H1 (cell line): Measurements from ENCODE around the gene ZBTB1. TPM values are rescaled to one million over a fixed set of nuclear protein-coding genes. Genes with fewer than 3 reads are reported as not detected.

ENCODE experiments used
- CTCF ChIA-PET: fragments of 300-600 bp; sonication (Branson Sonifier 250); formaldehyde crosslinking; loops from one replicate; lab custom pipeline; 2021; ENCODE audit not compliant: partially characterized antibody; lab: Charles Lee
- POLR2A ChIA-PET: fragments of 300-600 bp; sonication (Branson Sonifier 250); formaldehyde crosslinking; loops from one replicate; lab custom pipeline; 2021; ENCODE audit warnings: inconsistent platforms; ENCODE audit not compliant: partially characterized antibody; lab: Charles Lee
- DNase-seq, 2 experiments: peaks; one replicate each; pipeline versions ENCODE4 v3.0.0 to v3.0.0-alpha.2; 2010 to 2022; ENCODE audit warnings: low spot score in 2 of 2, low read depth in 1 of 2, mixed read lengths in 1 of 2
- FAIRE-seq: peaks from 2 replicates; lab custom pipeline; 2011; peaks lifted over from hg19 to GRCh38; lab: Jason Lieb, UNC
- H2AFZ ChIP-seq: 2 replicates; pipeline ENCODE4 v1.8.1; 2012; ENCODE audit warnings: low read length, inconsistent platforms
- H2AK5ac ChIP-seq: 2 replicates; pipeline ENCODE4 v1.6.1; 2013; ENCODE audit warnings: low read depth, low read length
- H2BK120ac ChIP-seq: replicated peaks from 2 replicates; pipeline ENCODE3; 2013; ENCODE audit warnings: low read depth, low read length, inconsistent platforms
- H2BK12ac ChIP-seq: 2 replicates; pipeline ENCODE4 v1.6.1; 2013; ENCODE audit warnings: low read depth, low read length
- H2BK15ac ChIP-seq: 2 replicates; pipeline ENCODE4 v1.6.1; 2013; ENCODE audit warnings: low read length
- H2BK20ac ChIP-seq: 2 replicates; pipeline ENCODE4 v1.6.1; 2013; ENCODE audit warnings: low read length
- H2BK5ac ChIP-seq: 2 replicates; pipeline ENCODE4 v1.6.1; 2013; ENCODE audit warnings: low read depth, low read length
- H3K14ac ChIP-seq: 2 replicates; pipeline ENCODE4 v1.6.1; 2013; ENCODE audit warnings: inconsistent platforms; ENCODE audit not compliant: insufficient read length
- H3K18ac ChIP-seq: 2 replicates; pipeline ENCODE4 v1.6.1; 2013; ENCODE audit warnings: low read length; ENCODE audit errors: extremely low read depth
- H3K23ac ChIP-seq: 2 replicates; pipeline ENCODE4 v1.6.1; 2013; ENCODE audit warnings: inconsistent platforms; ENCODE audit not compliant: insufficient read length
- H3K23me2 ChIP-seq: 2 replicates; pipeline ENCODE4 v1.6.1; 2013; ENCODE audit warnings: low read depth, low read length
- H3K27ac ChIP-seq: 2 replicates; pipeline ENCODE4 v1.6.1; 2011; ENCODE audit warnings: low read depth, low read length, inconsistent platforms
- H3K27me3 ChIP-seq, 4 experiments: replicated peaks in 1 of 4; 1 replicate in 1 of 4; 2 replicates in 3 of 4; pipeline versions ENCODE4 v1.6.1 to v1.8.1; 2011 to 2013; ENCODE audit warnings: low read length in 3 of 4, mild to moderate bottlenecking in 3 of 4, inconsistent platforms in 2 of 4, mixed read lengths in 2 of 4, moderate library complexity in 1 of 4; ENCODE audit not compliant: control insufficient read depth in 3 of 4, insufficient read depth in 3 of 4; ENCODE audit errors: extremely low read depth in 1 of 4
- H3K36me3 ChIP-seq, 4 experiments: 2 replicates each; pipeline versions ENCODE4 v1.6.1 to v1.8.1; 2011 to 2013; ENCODE audit warnings: mild to moderate bottlenecking in 4 of 4, low read length in 3 of 4, moderate library complexity in 2 of 4, control low read depth in 1 of 4, inconsistent platforms in 1 of 4; ENCODE audit not compliant: insufficient read depth in 4 of 4, control insufficient read depth in 2 of 4
- H3K4ac ChIP-seq: replicated peaks from 2 replicates; pipeline ENCODE3; 2013; ENCODE audit warnings: low read length, low read depth, mixed read lengths, inconsistent platforms; ENCODE audit not compliant: insufficient read length
- H3K4me1 ChIP-seq, 4 experiments: replicated peaks in 1 of 4; 1 replicate in 1 of 4; 2 replicates in 3 of 4; pipeline versions ENCODE4 v1.6.1 to v1.8.1; 2011 to 2013; ENCODE audit warnings: low read length in 3 of 4, inconsistent platforms in 2 of 4, mixed read lengths in 1 of 4; ENCODE audit not compliant: insufficient read depth in 4 of 4, control insufficient read depth in 3 of 4
- H3K4me2 ChIP-seq, 2 experiments: 2 replicates each; pipeline versions ENCODE4 v1.6.1 to v1.8.1; 2011 to 2013; ENCODE audit warnings: low read depth in 2 of 2, low read length in 2 of 2, control low read depth in 1 of 2, inconsistent platforms in 1 of 2, mild to moderate bottlenecking in 1 of 2; ENCODE audit not compliant: insufficient read depth in 1 of 2
- H3K4me3 ChIP-seq, 4 experiments: fragments of 200-600, 300-600 bp in 1 of 4; sonication (generic), shearing (Covaris generic), sonication (Bioruptor Twin) in 1 of 4; 2 replicates each; pipeline versions ENCODE4 v1.5.1 to v1.8.1; 2011 to 2016; ENCODE audit warnings: low read length in 4 of 4, low read depth in 3 of 4, control low read depth in 2 of 4, inconsistent platforms in 2 of 4, mild to moderate bottlenecking in 2 of 4, mixed read lengths in 1 of 4, moderate library complexity in 1 of 4; ENCODE audit not compliant: insufficient read depth in 2 of 4; ENCODE audit errors: extremely low read depth in 1 of 4
- H3K56ac ChIP-seq: replicated peaks from 2 replicates; pipeline ENCODE3; 2013; ENCODE audit warnings: low read depth, mild to moderate bottlenecking, mixed read lengths, low read length, inconsistent platforms; ENCODE audit not compliant: insufficient read length
- H3K79me1 ChIP-seq: 2 replicates; pipeline ENCODE4 v1.6.1; 2013; ENCODE audit warnings: low read depth, low read length, control low read depth
- H3K79me2 ChIP-seq, 2 experiments: 2 replicates each; pipeline versions ENCODE4 v1.6.1 to v1.8.1; 2012 to 2013; ENCODE audit warnings: low read length in 2 of 2, mild to moderate bottlenecking in 2 of 2, inconsistent platforms in 1 of 2; ENCODE audit not compliant: insufficient read depth in 2 of 2, control insufficient read depth in 1 of 2
- H3K9ac ChIP-seq, 4 experiments: replicated peaks in 1 of 4; 1 replicate in 1 of 4; 2 replicates in 3 of 4; pipeline versions ENCODE4 v1.6.1 to v1.8.1; 2011 to 2013; ENCODE audit warnings: low read depth in 3 of 4, low read length in 3 of 4, control low read depth in 2 of 4, mild to moderate bottlenecking in 2 of 4, moderate library complexity in 2 of 4, inconsistent platforms in 1 of 4; ENCODE audit errors: extremely low read depth in 1 of 4
- H3K9me3 ChIP-seq, 2 experiments: 2 replicates each; pipeline versions ENCODE4 v1.6.1 to v1.8.1; 2012 to 2013; ENCODE audit warnings: mild to moderate bottlenecking in 2 of 2, moderate library complexity in 2 of 2, control low read depth in 1 of 2, inconsistent platforms in 1 of 2, low read depth in 1 of 2, low read length in 1 of 2, mixed read lengths in 1 of 2; ENCODE audit not compliant: insufficient read depth in 2 of 2
- H4K20me1 ChIP-seq, 2 experiments: replicated peaks in 1 of 2; 2 replicates each; pipeline versions ENCODE3 to v1.8.1; 2011 to 2013; ENCODE audit warnings: inconsistent platforms in 2 of 2, low read length in 2 of 2, mild to moderate bottlenecking in 1 of 2; ENCODE audit not compliant: insufficient read depth in 2 of 2, control insufficient read depth in 1 of 2
- H4K5ac ChIP-seq: 2 replicates; pipeline ENCODE4 v1.6.1; 2013; ENCODE audit warnings: low read length, low read depth, mixed read lengths, inconsistent platforms; ENCODE audit not compliant: insufficient read length
- H4K8ac ChIP-seq: 2 replicates; pipeline ENCODE4 v1.8.0; 2013; ENCODE audit warnings: mild to moderate bottlenecking, moderate library complexity, low read length, inconsistent platforms; ENCODE audit not compliant: insufficient read depth; ENCODE audit errors: extremely low read depth
- H4K91ac ChIP-seq: replicated peaks from 2 replicates; pipeline ENCODE3; 2013; ENCODE audit warnings: low read length, mixed read lengths, inconsistent platforms; ENCODE audit not compliant: insufficient read length
- CEBPB ChIP-seq: IDR thresholded peaks from 2 replicates; pipeline ENCODE4 v1.6.1; 2012; ENCODE audit warnings: low read depth, low read length
- CTCF ChIP-seq, 3 experiments: IDR thresholded peaks; 1 replicate in 2 of 3; 2 replicates in 1 of 3; pipeline versions ENCODE4 v1.5.1 to v1.6.1; 2011; ENCODE audit warnings: low read length in 3 of 3, mild to moderate bottlenecking in 3 of 3, inconsistent platforms in 2 of 3, low read depth in 1 of 3, moderate library complexity in 1 of 3; ENCODE audit not compliant: insufficient read depth in 1 of 3; ENCODE audit errors: control extremely low read depth in 1 of 3
- EZH2 ChIP-seq: fragments of 200-600 bp; sonication (generic); IDR thresholded peaks from 2 replicates; pipeline ENCODE4 v1.7.1; 2012; ENCODE audit warnings: low read depth, mild to moderate bottlenecking, moderate library complexity, low read length, inconsistent platforms; ENCODE audit not compliant: severe bottlenecking
- JUN ChIP-seq: IDR thresholded peaks from 2 replicates; pipeline ENCODE4 v1.6.1; 2011; ENCODE audit warnings: low read depth, mild to moderate bottlenecking, improper control_type of control experiment, low read length
- POLR2AphosphoS5 ChIP-seq: IDR thresholded peaks from 2 replicates; pipeline ENCODE4 v1.6.1; 2011; ENCODE audit warnings: low read depth, low read length
- RAD21 ChIP-seq, 2 experiments: IDR thresholded peaks in 1 of 2; conservative IDR thresholded peaks in 1 of 2; 2 replicates each; pipeline ENCODE4 v1.6.1; 2011; ENCODE audit warnings: low read depth in 2 of 2, low read length in 2 of 2, improper control_type of control experiment in 1 of 2, inconsistent platforms in 1 of 2, mild to moderate bottlenecking in 1 of 2, moderate library complexity in 1 of 2
- SIN3A ChIP-seq, 2 experiments: IDR thresholded peaks in 1 of 2; conservative IDR thresholded peaks in 1 of 2; 2 replicates each; pipeline ENCODE4 v1.6.1; 2011 to 2012; ENCODE audit warnings: low read length in 2 of 2, improper control_type of control experiment in 1 of 2, low read depth in 1 of 2, mild to moderate bottlenecking in 1 of 2
- TBP ChIP-seq: IDR thresholded peaks from 2 replicates; pipeline ENCODE4 v1.6.1; 2011; ENCODE audit warnings: low read depth, low read length, improper control_type of control experiment
- WGBS, 2 experiments: shearing (Covaris generic) in 1 of 2; methylation state at CpG; one replicate each; pipeline versions ENCODE4 v1.1.6 to v1.1.7; 2013 to 2015; ENCODE audit warnings: low lambda C conversion rate in 2 of 2, mixed read lengths in 2 of 2, inconsistent platforms in 1 of 2, low coverage in 1 of 2, missing lambda C conversion rate in 1 of 2; ENCODE audit not compliant: insufficient replicate concordance in 2 of 2, insufficient coverage in 1 of 2, insufficient read length in 1 of 2; ENCODE audit errors: extremely low coverage in 1 of 2, missing lambda C conversion rate in 1 of 2; 5-methylcytosine and 5-hydroxymethylcytosine counted together
- polyA plus RNA-seq, 7 experiments: library from polyadenylated mRNA; depleted of rRNA in 3 of 7; stranded (reverse) in 5 of 7; unstranded in 2 of 7; fragments of >200 nt in 5 of 7; fragments of 200-250 nt in 2 of 7; gene quantifications; 1 replicate in 5 of 7; 2 replicates in 1 of 7; 4 replicates in 1 of 7; pipeline versions ENCODE4 v1.2.1 to v1.2.3, GENCODE V29; 2011 to 2013; ENCODE audit warnings: missing spikeins in 2 of 7, mixed read lengths in 2 of 7
- total RNA-seq: library from RNA; stranded (reverse); fragmentation: NEBNext Ultra II Directional; extraction: Animal tissue kit (Norgen Biotek cat#: 25700); gene quantifications from 2 replicates; pipeline ENCODE4 v1.2.1, GENCODE V29; 2021

ZBTB1 gene
- total and polyA plus RNA-seq, 2 of the 8 experiments (the other 6 are each of a cell fraction or from before 2014, with no cell fraction given) = 13.6 to 27.5 TPM

GRCh38 chr14:64465831-64466554 lies 38.6 kb upstream of the ZBTB1 start:
- no peak overlapping the region for H3K23ac ChIP-seq
- no peaks in the 10 kb centered on the region for H3K9me3 ChIP-seq
- DNase-seq = no peak
- no peak overlapping the region for H4K8ac ChIP-seq
- no peak overlapping the region for H2BK120ac ChIP-seq
- ChIA-PET CTCF (interaction anchor here (0.6 to 2.0 kb wide), 14 partner anchors 9 to 170 kb away, joined by 3 to 6 read pairs (median 3); no protein-coding TSS in a partner anchor), POLR2A (interaction anchor here (0.6 to 6.1 kb wide), 8 partner anchors 8 to 128 kb away, joined by 3 to 52 read pairs (median 5); partner anchors contain the start of genes MTHFD1, ZBTB1 and ZBTB25)
- no peak overlapping the region for H3K4ac ChIP-seq
- H2BK12ac ChIP-seq = no peak overlapping the region
- H3K79me2 ChIP-seq = no peaks in the 10 kb centered on the region
- no peak overlapping the region for H4K91ac ChIP-seq
- no peak overlapping the region for H2BK15ac ChIP-seq
- peaks cover 0 to 6% (median 4%) of the 10 kb centered on the region in 4 experiments; a peak in 4 of 7 replicates for H3K4me1 ChIP-seq
- peak overlapping the region; percentile 10; the same call in 1 of the 2 replicates for H2AFZ ChIP-seq
- WGBS, 2 experiments = 18% methylated on average over 15 of the region's 15 CpGs; no CpG with 5 or more reads in 1 of the 2 experiments
- H3K27ac ChIP-seq = no peak overlapping the region
- no peak for FAIRE-seq
- H2BK5ac ChIP-seq = no peak overlapping the region
- H4K20me1 ChIP-seq = peaks cover 2 to 4% of the 10 kb centered on the region in 2 experiments
- H3K36me3 ChIP-seq = peaks cover 0 to 3% (median 0%) of the 10 kb centered on the region in 4 experiments; a peak in 1 of 8 replicates
- H3K18ac ChIP-seq = no peak overlapping the region; the same call in 1 of the 2 replicates
- no peak overlapping the region for H3K56ac ChIP-seq
- no peak overlapping the region for H2BK20ac ChIP-seq
- no peak overlapping the region for H3K14ac ChIP-seq
- H3K23me2 ChIP-seq = peaks cover 13% of the 10 kb centered on the region
- peak overlapping the region in 3 of 4 experiments; percentile 26 to 40 (median 39); a peak in 4 of 7 replicates for H3K9ac ChIP-seq
- H3K4me2 ChIP-seq = peak overlapping the region; percentile 85 to 89
- H3K27me3 ChIP-seq = no peaks in the 10 kb centered on the region
- H2AK5ac ChIP-seq = no peak overlapping the region
- H3K79me1 ChIP-seq = no peaks in the 10 kb centered on the region
- H4K5ac ChIP-seq = no peak overlapping the region
- H3K4me3 ChIP-seq = peak overlapping the region; percentile 51 to 70 (median 63)
- TF ChIP-seq SIN3A (conservative IDR thresholded peaks at IDR 0.05 in 1 of 2, IDR thresholded peaks at IDR 0.05 in 1 of 2; ENCODE audit: low read depth in 1 of 2, low read length in 2 of 2) (peak in 1 of 2 experiments; percentile 36; a peak in 1 of 4 replicates), POLR2AphosphoS5 (no peak), CTCF (IDR thresholded peaks at IDR 0.05; ENCODE audit: control extremely low read depth in 1 of 3, insufficient read depth in 1 of 3, low read depth in 1 of 3, low read length in 3 of 3) (peak; percentile 1 to 38 (median 35); a peak in 3 of 4 replicates), RAD21 (IDR thresholded peaks at IDR 0.05 in 1 of 2, conservative IDR thresholded peaks at IDR 0.05 in 1 of 2; ENCODE audit: low read depth in 2 of 2, low read length in 2 of 2) (peak; percentile 24 to 32; a peak in 3 of 4 replicates), JUN (no peak), CEBPB (peak; percentile 16; the same call in 1 of the 2 replicates), TBP (no peak), EZH2 (no peak)
